Activated CD8-positive, alpha-beta memory T cell treated with anti-CD3 and anti-CD28 coated beads, Interleukin-2, amount 50 U/mL, for 24 hours (primary cell): ENCODE data around the gene PHOX2A.
A peak's percentile ranks its signal among the peaks of the same experiment; 100 is the strongest.

ENCODE experiments used
- DNase-seq: peaks from one replicate; pipeline ENCODE4 v3.0.0-alpha.2; 2020; ENCODE audit errors: extremely low read depth

The PHOX2A gene

DNA sequence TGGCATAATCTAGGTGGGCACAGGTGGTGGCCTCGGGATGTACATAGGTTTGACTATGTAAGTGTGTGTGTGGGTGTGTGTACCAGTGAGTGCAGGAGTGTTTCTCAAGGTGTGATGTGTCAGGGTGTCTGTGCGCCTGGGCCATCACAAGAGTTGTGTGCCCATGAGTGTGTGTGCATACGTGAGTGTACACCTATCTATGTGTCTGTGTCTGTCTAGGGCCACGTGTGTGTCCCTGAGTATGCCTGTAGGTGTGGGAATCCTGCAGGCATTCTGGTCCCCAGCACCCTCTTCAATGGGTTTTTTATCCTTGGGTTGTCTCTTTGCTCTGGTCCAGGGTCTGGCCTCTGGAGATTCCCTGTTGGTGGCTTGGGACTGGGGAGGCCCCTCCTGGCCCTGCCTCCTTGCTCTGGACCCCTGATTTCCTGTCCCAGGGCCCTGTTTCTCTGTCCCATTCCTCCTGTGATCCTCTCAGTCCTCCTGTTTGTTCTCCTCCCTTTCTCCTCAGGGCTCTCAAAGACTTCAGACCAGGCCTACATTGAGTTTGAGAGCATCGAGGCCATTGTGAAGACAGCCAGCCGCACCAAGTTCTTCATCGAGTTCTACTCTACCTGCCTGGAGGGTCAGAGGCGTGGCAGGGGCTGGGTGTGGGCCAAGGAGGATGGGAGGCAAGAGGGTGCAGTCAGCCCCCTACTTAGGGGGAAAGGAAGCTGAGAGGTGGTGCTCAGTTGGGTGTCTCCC is 10.0 kb downstream of the PHOX2A start:
- no peak for DNase-seq

DNA sequence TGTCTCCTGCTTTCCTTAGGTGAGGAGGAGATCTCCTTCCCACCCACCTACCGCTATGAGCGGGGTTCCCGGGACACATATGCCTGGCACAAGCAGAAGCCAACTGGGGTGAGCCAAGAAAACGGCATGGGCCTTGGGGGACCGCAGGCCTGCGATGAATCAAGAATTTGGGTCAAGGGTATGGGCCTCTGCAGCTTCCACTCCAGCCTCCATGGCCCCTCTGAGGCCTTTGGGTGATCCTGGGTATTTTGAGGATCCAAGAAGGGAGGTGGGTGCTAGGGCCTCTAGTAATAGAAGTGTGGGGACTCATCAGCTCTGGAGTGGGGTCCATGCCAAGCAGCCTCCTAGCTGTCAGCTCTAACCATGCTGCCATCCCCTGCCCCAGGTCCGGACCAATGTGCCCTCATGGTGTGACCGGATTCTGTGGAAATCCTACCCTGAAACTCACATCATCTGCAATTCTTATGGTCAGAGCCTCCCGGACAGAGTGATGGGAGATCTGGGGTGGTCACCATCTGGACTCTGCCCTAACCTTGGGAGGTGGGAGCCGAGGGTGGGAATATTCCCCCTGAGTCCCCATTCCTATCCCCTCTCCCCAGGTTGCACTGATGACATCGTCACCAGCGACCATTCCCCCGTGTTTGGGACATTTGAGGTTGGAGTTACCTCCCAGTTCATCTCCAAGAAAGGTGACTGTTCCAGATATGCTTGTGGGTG is 10.8 kb downstream of the PHOX2A start:
- DNase-seq, result no peak

DNA sequence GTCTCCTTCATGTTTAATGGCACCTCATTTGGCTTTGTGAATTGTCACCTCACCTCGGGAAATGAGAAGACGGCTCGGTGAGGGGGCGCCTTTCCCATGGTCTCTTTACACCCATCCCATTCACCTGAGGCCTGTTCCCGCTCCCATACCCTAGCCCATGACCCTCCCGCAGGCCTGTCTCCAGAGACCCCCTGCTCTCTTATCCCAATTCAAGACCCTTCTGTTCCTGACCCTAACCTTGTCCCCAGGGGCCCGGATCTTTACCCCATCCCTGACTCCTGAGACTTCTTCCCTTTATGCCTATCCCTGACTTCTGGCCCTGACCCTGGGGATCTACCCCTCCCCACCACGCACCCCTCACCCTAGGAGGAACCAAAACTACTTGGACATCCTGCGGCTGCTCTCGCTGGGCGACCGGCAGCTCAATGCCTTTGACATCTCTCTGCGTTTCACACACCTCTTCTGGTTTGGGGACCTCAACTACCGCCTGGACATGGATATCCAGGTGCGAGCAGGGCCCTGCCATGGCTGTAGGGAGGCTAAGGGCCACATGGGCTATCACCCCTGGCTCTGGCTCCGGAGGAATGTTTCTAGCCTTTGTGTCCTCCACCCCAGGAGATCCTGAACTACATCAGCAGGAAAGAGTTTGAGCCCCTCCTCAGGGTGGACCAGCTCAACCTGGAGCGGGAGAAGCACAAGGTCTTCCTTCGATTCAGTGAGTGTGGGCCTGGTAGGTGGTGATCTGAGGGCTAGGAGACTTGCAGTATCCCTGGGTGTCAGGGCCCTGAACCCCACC is 11.5 kb downstream of the PHOX2A start:
- DNase-seq, result no peak

DNA sequence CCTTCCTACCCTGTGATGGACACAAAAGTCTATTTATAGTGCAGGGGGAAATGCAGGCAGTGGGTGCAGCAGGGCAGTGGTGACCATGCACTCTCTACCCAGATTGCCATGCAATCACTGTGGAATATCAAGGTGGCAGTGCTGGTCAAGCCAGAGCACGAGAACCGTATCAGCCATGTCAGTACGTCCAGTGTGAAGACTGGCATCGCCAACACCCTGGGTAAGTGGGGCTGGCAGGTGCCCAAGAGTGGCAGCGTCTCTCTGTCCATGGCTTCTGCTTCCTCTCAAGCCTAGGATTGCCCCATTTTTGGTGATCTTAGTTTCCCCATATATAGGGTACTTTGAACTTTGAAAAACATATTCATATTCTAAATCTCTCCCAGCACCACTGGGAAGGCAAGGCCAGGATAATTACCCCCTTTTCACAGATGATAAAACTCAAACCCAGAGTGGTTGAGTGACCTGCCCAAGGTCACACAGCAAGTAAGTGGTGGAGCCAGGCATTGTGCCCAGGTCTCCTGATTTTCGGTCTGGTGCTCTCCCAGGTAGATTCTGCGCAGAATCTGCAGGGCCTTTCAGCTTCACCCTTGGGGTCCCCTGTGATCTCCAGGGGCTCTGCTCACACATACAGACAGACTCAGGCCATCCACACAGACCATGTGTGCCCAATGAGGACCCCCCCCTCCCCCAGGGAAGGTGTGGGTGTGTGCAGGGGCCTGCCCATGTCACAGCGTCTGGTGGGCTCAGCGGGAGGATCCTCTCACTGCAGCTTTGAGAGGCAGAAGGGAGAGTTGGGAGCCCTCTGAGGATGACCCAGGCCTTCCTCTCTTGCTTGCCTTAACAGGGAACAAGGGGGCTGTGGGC is 12.3 kb downstream of the PHOX2A start:
- no peak for DNase-seq

DNA sequence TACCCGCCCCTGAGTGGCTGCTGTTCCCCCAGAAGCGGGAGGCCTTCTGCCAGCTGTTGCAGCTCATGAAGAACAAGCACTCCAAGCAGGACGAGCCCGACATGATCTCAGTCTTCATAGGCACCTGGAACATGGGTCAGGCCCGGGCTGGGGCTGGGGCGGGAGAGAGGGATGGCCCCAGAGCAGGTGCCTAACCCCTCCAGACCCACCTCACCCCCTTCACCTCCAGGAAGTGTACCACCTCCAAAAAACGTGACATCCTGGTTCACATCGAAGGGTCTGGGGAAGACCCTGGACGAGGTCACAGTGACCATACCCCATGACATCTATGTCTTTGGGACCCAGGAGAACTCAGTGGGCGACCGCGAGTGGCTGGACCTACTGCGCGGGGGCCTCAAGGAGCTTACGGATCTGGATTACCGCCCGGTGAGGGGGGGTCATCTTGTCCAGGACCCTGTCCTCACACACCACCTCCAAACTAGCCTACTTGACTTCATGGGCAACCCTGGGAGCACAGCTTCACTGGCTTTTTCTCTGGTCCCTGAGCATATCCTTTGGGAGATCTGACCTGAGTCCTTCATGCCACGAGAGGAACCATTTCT is 13.1 kb downstream of the PHOX2A start:
- DNase-seq, result no peak

DNA sequence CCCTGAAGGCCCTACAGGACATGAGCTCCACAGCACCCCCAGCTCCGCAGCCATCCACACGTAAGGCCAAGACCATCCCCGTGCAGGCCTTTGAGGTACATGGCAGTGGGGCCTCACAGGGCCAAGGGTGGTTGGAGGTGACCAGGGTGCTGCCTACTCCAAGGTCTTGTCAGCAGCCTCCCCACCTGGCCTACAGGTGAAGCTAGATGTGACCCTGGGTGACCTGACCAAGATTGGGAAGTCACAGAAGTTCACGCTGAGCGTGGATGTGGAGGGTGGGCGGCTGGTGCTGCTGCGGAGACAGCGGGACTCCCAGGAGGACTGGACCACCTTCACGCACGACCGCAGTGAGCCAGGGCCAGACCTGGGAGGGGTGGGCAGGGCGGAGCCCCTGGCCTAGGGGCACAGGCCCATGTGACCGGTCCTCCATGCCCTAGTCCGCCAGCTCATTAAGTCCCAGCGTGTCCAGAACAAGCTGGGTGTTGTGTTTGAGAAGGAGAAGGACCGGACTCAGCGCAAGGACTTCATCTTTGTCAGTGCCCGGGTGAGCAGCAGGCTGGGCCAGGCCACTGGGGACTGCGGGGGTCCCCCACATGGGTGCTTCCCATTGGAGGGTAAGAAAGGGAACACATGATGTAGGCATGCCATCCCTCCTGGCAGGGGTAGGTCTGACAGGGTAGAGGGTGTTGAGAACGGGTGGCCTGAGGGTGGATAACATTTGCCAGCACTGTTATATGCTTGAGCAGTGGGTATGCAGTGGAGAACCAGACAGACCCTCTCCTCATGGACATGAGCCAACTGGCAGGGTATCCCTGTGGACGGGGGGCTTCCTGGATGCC is 13.8 kb downstream of the PHOX2A start:
- DNase-seq, result no peak

DNA sequence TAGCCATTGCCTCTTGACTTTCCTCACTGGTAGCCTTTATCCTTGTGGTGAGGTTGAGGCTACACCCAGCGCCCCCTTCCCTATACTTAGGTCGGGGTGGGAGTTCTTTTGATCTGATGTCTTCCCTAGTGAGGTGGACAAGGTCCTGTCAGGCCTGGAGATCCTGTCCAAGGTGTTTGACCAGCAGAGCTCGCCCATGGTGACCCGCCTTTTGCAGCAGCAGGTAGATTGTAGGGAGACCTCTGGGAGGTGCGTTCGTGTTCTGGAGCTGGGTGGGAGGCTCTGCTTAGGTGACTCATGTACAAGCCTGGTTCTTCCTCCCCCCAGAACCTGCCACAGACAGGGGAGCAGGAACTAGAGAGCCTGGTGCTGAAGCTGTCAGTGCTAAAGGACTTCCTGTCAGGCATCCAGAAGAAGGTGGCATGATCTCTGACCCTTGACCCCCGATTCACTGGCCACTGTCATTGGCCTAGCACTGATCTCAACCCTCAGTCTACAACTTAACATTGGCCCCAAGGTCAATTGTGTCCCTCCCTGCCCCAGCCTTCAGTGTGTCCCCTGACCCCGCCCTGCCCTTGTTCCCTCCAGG is 14.5 kb downstream of the PHOX2A start:
- no peak for DNase-seq

DNA sequence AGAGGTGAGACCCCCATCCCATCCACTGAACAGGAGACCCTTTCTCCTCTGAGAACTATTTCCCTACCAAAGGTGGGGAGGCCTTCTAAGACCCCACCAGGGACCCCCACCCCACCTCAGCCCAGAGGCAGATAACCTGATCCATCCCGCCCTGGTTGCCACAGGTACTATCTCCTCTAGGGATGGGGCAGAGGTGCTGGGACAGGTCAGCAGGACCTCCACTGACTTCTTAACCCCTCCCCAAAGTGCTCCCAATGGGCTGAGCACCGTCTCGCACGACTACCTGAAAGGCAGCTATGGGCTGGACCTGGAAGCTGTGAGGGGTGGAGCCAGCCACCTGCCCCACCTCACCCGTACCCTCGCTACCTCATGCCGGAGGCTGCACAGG is 15.1 kb downstream of the PHOX2A start:
- DNase-seq, result no peak

DNA sequence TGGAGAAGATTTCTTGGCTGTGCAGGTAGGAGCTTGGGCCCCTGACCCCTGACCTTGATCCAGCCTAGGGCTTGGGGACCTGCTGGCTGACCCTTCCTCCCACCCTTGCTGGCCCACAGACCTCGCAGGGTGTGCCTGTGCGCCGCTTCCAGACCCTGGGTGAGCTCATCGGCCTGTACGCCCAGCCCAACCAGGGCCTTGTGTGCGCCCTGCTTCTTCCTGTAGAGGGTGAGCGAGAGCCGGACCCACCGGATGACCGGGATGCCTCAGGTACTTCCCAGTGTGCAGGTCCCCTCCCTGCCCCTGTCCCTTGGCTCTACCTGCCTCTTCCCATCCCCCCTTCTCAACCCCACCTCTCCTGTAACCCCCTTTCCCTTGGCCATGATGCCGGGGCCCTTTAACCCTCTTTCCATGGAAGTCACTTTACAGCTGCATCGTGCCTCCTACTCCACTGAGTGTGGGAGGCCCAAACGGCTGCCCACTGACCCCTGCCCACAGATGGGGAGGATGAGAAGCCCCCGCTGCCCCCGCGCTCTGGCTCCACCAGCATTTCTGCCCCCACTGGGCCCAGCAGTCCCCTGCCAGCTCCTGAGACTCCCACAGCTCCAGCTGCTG is 15.6 kb downstream of the PHOX2A start:
- DNase-seq, result no peak

DNA sequence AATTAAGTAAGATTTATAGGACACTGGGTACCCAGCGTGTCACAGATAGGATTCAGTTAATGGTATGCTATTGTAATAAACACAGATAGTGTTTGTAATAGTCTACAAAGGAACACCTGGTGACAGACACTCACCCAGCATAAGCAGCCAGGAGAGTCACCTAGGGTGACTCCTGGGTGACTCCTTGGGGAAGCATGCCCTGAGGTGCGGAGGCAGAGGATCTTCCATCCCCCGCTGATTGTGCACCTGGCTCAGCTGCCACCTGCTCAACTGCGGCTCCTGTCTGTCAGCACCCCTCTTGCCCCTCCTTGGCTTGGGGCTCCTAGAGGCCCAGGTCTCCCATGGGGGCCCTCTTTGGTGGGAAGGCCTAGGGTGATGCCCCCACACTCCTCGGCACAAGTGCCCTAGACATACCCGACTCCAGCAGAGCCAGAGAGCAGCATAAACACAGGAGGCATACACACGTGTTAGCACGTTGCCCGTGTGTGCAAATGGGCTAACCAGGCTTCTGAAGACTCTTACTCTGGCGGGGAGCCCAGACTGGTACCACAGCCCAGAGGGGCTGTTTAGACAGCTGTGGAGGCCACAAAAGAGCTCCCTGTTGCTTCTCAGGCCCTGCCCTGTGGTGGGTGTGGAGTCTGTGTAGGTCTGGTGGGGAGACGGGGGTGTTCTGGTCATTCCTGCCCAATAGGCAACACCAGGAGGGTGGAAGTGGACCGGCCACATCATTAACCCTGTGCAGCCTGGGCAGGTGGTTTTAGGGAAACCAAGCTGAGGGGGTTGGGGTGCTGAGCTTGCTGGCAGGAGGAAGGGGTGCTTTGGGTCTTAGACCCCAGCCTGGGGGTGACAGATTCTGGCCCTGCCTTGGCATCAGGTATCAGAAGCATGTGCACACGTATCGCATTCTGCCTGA is 16.4 kb downstream of the PHOX2A start:
- no peak for DNase-seq

DNA sequence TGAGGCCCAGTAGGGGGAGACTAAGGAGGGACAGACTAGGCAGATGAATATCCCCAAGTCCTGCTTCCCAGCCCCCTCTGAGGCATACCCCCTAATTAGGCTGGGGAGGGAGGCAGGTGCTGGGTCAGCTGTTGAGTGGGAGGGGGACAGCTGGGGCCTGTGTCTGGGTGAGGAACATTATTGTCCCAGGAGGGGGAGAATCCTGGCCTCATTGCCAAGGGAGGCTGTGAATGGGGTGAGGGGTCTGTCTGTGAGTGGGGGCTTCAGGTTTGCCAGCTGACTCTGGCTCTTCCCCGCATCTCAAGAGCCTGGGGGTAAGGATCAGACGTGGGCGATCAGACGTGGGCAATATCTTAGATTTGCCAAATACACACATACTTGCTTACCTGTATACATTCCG is 17.3 kb downstream of the PHOX2A start:
- DNase-seq, result no peak

DNA sequence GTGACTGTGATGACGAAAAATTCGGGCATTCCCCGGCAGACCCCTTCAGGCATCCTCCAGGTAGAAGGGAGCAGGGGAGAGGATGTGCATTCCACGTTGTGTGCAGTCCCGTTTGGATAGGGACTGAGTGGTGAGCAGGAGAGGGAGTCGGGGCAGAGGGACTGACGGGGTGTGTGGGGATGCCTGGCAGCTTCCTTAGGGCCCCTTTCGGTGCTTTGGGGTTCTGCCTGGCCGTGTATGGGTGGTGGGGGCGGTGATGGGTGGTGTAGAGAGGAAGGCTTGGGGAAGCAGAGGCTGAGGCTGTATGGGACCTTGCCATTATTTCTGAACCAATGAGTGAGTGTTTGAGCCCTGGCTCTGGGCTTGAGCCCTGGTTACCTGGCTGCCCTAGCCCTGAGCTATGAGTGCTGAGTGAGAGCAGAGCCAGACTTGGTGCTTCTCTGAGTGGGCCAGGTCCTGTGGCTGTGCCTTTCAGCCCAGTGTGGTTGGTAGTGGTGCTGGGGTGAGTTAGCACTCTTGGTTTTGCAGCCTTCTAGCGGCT is 18.5 kb downstream of the PHOX2A start:
- DNase-seq, result no peak

DNA sequence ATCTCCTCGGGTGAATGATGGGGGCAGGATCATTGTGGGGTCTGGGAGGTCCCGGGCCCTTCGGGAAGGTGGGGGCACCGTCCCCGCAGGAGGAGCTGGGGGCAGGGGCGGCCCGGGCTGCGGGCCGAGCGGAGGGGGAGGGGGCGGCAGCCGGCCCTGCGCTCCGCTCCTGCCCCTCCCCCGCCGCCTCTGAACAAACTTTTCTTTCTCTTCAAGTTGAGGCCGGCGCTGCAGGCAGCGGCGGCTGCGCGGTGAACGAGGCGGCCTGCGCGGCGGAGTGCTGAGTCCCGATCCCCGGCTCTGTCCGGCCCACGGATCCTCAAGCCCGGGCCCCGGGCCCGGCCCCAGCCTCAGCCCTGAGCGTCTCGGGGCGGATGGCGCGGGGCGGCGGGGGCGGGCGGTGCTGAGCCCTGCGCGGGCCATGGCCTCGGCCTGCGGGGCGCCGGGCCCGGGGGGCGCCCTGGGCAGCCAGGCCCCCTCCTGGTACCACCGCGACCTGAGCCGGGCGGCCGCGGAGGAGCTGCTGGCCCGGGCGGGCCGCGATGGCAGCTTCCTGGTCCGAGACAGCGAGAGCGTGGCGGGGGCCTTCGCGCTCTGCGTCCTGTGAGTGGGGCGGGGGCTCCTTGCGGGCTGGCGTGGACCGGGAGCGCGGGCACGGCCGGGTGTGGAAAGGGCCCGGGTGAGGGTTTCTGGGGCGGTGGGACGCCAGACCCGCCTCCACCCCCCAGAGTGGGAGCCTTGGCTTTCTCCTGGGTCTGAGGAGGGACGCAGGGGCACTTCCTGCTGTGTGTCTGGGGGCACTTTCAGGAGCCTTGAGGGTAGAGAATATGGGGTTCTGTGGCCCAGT is 19.2 kb downstream of the PHOX2A start, which contains the start of gene INPPL1:
TSS of gene INPPL1 (plus strand) at position 204 of the 847 bp plus-strand sequence. CDS start at position 422, 218 bp downstream.
- no peak for DNase-seq

DNA sequence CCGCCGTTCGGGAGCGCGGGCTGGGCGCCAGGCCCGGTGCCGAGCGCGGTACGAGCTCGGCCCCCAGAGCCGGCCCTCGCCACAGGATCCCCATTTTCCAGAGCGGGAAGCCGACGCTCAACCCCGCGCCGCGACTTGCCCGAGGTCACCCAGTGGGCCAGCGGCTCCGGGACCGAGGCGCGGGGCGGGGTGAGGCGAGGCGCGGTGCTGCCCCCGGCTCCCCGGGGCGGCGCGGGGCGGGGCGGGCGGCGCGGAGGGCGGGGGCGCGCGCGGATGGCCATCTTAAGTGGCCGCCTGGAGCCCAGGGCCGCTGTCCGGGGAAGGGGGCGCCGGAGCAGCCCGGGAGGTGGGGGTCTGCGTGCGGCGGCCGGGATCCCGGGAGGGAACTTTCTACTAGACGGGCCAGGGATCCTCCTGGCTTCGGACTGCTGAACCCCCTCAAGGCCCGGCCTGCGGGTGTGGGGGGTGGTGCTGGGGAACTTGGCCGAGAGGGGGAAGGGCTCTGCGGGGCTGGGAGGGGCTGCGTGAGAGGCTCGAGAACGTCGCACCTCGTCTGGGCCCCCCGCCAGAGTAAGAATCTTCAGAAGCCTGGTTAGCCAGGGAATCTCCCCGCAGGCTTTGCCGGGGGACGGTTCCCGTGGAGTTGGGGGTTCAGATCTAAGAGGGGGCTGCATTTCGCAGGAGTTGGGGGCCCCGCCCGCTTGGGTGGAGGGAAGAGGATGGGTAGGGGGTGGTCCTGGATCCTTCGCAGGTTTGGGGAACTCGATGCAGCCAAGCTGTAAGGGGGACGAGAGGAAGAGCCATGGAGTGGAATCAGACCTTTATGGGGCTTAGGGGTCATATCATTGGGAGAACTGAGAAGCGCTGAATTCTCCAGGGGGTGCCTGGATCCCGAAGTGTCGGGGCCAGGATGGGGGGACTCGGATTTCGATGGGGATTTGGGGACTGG is 20.1 kb downstream of the PHOX2A start:
- no peak for DNase-seq

DNA sequence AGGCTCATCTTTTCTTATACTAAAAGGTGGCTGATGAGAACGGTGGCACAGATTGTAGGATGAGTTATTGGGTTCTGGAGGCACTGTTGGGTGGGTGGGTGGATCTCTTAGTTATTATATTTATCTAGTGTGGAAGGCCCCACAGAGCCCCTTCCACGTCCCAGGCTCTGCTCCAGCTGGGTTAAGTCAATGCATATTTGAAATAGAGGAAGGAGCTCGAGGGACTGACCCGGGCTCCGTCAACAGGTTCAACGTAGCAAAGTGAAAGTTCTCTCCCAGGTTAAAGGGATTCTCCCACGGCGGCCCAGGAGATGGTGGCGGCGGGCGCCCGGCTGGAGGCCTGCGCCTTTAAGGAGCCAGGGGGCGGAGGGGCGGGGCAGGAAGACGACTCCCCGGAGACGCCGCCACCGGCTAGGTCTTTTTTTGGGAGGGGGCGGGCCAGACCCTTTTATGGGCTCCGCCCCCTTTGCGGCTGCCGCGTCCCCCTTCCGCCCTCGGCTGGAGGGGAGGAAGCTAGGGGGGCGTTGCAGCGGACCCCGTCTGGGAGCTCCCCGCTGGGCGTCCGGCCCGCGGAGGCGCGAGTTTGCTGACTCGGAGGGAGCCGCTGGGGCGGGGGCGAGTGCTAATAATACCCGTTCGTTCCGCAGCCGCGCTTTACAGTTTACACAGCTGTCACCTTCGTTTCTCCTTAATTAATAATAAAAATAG is 20.9 kb downstream of the PHOX2A start:
- DNase-seq, result peak; percentile 77
